ENCODE data around the gene ACADVL. TPM values are rescaled to one million over a fixed set of nuclear protein-coding genes. Genes with fewer than 3 reads are reported as not detected.

The ACADVL gene
- total RNA-seq, 1 donor from 2014 or later, result 354 TPM

DNA sequence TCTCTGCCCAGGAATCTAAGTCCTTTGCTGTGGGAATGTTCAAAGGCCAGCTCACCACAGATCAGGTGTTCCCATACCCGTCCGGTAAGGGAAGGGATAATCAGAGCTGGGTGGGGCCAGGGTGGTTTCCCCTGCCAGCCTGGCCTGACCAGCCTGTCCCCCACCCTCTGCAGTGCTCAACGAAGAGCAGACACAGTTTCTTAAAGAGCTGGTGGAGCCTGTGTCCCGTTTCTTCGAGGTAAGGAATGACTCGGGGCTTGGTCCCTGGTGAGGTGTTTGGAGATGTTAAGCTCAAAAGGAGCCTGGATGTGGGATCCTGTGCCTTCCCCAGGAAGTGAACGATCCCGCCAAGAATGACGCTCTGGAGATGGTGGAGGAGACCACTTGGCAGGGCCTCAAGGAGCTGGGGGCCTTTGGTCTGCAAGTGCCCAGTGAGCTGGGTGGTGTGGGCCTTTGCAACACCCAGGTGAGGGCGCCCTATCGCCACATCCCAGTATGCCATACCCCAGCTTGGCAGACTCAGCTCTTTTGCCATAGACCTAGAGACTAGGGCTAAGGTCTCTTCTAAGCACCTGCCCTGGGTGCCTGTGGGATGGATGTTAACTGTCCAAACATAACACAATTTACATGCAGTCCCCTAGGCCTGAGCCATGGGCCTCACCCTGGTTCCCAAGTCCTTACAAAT is 997 bp downstream of the ACADVL start:
- Mint-ChIP-seq H3K4me3 (ENCODE audit: unreplicated experiment) (peak overlapping the region; percentile 96), H3K36me3 (ENCODE audit: low read depth, unreplicated experiment) (peaks cover 21% of the 10 kb centered on the region), H3K9me3 (ENCODE audit: unreplicated experiment) (no peaks in the 10 kb centered on the region), H3K4me1 (ENCODE audit: low read depth, unreplicated experiment) (peaks cover 26% of the 10 kb centered on the region), H3K27ac (ENCODE audit: unreplicated experiment) (peak overlapping the region; percentile 98), H3K27me3 (ENCODE audit: low read depth, unreplicated experiment) (no peaks in the 10 kb centered on the region)
- Histone ChIP-seq H3K79me2 (ENCODE audit: insufficient read depth, low read length) (peaks cover 45% of the 10 kb centered on the region), H4K20me1 (ENCODE audit: insufficient read depth, low read length) (peaks cover 60% of the 10 kb centered on the region), H3K4me1 (ENCODE audit: insufficient read depth, low read length) (peaks cover 32% of the 10 kb centered on the region), H3K9me3 (ENCODE audit: insufficient read depth, low read depth, low read length) (no peaks in the 10 kb centered on the region), H3K36me3 (ENCODE audit: insufficient read depth, low read length) (peaks cover 13% of the 10 kb centered on the region), H3K4me3 (ENCODE audit: insufficient read depth, low read depth, low read length) (peak overlapping the region; percentile 73), H3K4me2 (ENCODE audit: low read length) (peak overlapping the region; percentile 92), H3K27ac (ENCODE audit: low read depth, low read length) (peak overlapping the region; percentile 80), H2AFZ (ENCODE audit: low read depth, low read length) (no peak overlapping the region), H3K9ac (ENCODE audit: low read length) (peak overlapping the region; percentile 93), H3K27me3 (ENCODE audit: insufficient read depth, low read length) (no peaks in the 10 kb centered on the region)
- FAIRE-seq, result no peak
- DNase-seq (ENCODE audit: low read depth), result peak; percentile 39
- TF ChIP-seq EZH2 (IDR thresholded peaks at IDR 0.05; ENCODE audit: insufficient read depth, low read length), result no peak
- TF ChIP-seq, protein P1, sequence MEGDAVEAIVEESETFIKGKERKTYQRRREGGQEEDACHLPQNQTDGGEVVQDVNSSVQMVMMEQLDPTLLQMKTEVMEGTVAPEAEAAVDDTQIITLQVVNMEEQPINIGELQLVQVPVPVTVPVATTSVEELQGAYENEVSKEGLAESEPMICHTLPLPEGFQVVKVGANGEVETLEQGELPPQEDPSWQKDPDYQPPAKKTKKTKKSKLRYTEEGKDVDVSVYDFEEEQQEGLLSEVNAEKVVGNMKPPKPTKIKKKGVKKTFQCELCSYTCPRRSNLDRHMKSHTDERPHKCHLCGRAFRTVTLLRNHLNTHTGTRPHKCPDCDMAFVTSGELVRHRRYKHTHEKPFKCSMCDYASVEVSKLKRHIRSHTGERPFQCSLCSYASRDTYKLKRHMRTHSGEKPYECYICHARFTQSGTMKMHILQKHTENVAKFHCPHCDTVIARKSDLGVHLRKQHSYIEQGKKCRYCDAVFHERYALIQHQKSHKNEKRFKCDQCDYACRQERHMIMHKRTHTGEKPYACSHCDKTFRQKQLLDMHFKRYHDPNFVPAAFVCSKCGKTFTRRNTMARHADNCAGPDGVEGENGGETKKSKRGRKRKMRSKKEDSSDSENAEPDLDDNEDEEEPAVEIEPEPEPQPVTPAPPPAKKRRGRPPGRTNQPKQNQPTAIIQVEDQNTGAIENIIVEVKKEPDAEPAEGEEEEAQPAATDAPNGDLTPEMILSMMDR (IDR thresholded peaks at IDR 0.05; ENCODE audit: insufficient read depth, low read depth, low read length), result peak; percentile 41

- H3K27ac ChIP-seq (ENCODE audit: low read depth, low read length), result no peak overlapping the region
- peak overlapping the region; percentile 26 for H3K27ac Mint-ChIP-seq (ENCODE audit: unreplicated experiment)
- peak overlapping the region; percentile 93 for H3K9ac ChIP-seq (ENCODE audit: low read length)
- peaks cover 21% of the 10 kb centered on the region for H3K36me3 Mint-ChIP-seq (ENCODE audit: low read depth, unreplicated experiment)
- H3K9me3 Mint-ChIP-seq (ENCODE audit: unreplicated experiment), result no peaks in the 10 kb centered on the region
- H2AFZ ChIP-seq (ENCODE audit: low read depth, low read length), result no peak overlapping the region
- H3K36me3 ChIP-seq (ENCODE audit: insufficient read depth, low read length), result peaks cover 13% of the 10 kb centered on the region
- H3K4me1 ChIP-seq (ENCODE audit: insufficient read depth, low read length), result peaks cover 24% of the 10 kb centered on the region
- no peak for FAIRE-seq
- peaks cover 38% of the 10 kb centered on the region for H3K79me2 ChIP-seq (ENCODE audit: insufficient read depth, low read length)
- no peaks in the 10 kb centered on the region for H3K27me3 Mint-ChIP-seq (ENCODE audit: low read depth, unreplicated experiment)
- H3K4me3 Mint-ChIP-seq (ENCODE audit: unreplicated experiment), result peak overlapping the region; percentile 96
- DNase-seq (ENCODE audit: low read depth), result no peak
- TF ChIP-seq EZH2 (IDR thresholded peaks at IDR 0.05; ENCODE audit: insufficient read depth, low read length), result no peak
- H3K4me1 Mint-ChIP-seq (ENCODE audit: low read depth, unreplicated experiment), result peaks cover 24% of the 10 kb centered on the region
- no peaks in the 10 kb centered on the region for H3K27me3 ChIP-seq (ENCODE audit: insufficient read depth, low read length)
- no peaks in the 10 kb centered on the region for H3K9me3 ChIP-seq (ENCODE audit: insufficient read depth, low read depth, low read length)
- no peak overlapping the region for H3K4me3 ChIP-seq (ENCODE audit: insufficient read depth, low read depth, low read length)
- H3K4me2 ChIP-seq (ENCODE audit: low read length), result peak overlapping the region; percentile 92
- H4K20me1 ChIP-seq (ENCODE audit: insufficient read depth, low read length), result peaks cover 54% of the 10 kb centered on the region
Measured at GRCh38 chr17:7221278-7222092, 1.7 kb downstream of the ACADVL start.

DNA sequence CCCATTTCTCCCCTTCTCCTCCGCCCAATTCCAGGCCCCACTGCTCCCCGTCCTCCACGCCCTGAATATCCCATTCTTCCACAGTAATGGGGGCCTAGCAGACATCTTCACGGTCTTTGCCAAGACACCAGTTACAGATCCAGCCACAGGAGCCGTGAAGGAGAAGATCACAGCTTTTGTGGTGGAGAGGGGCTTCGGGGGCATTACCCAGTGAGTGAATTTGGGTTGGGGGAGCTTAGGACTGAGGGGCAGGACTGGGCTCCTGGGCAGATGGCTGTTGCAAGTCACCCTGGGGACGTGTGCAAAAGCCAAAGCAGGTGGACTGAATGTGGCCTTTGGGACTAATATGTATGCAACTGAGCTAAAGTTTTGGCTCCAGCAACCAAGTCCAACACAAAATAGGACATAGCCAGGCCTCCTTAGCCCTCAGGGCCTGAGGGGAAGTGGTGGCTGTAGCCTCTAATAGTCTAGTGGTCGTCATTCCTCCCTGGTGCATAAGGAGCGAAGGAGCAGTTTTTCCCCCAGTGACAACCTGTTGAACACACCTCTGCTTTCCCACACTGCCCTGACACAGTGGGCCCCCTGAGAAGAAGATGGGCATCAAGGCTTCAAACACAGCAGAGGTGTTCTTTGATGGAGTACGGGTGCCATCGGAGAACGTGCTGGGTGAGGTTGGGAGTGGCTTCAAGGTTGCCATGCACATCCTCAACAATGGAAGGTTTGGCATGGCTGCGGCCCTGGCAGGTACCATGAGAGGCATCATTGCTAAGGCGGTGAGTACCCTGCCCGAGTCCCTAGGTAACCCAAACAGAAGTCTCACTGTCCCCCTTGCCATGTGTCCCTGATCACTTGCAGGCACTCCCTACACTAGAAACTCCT is 2.6 kb downstream of the ACADVL start:
- Histone ChIP-seq H2AFZ (ENCODE audit: low read depth, low read length) (no peak overlapping the region), H3K36me3 (ENCODE audit: insufficient read depth, low read length) (peaks cover 13% of the 10 kb centered on the region), H3K4me1 (ENCODE audit: insufficient read depth, low read length) (peaks cover 23% of the 10 kb centered on the region), H3K4me3 (ENCODE audit: insufficient read depth, low read depth, low read length) (no peak overlapping the region), H3K4me2 (ENCODE audit: low read length) (no peak overlapping the region), H3K9ac (ENCODE audit: low read length) (no peak overlapping the region), H3K9me3 (ENCODE audit: insufficient read depth, low read depth, low read length) (no peaks in the 10 kb centered on the region), H3K79me2 (ENCODE audit: insufficient read depth, low read length) (peaks cover 34% of the 10 kb centered on the region), H3K27me3 (ENCODE audit: insufficient read depth, low read length) (no peaks in the 10 kb centered on the region), H3K27ac (ENCODE audit: low read depth, low read length) (no peak overlapping the region), H4K20me1 (ENCODE audit: insufficient read depth, low read length) (peaks cover 54% of the 10 kb centered on the region)
- Mint-ChIP-seq H3K27me3 (ENCODE audit: low read depth, unreplicated experiment) (no peaks in the 10 kb centered on the region), H3K27ac (ENCODE audit: unreplicated experiment) (no peak overlapping the region), H3K36me3 (ENCODE audit: low read depth, unreplicated experiment) (peaks cover 23% of the 10 kb centered on the region), H3K9me3 (ENCODE audit: unreplicated experiment) (no peaks in the 10 kb centered on the region), H3K4me3 (ENCODE audit: unreplicated experiment) (peak overlapping the region; percentile 14), H3K4me1 (ENCODE audit: low read depth, unreplicated experiment) (peaks cover 24% of the 10 kb centered on the region)
- no peak for DNase-seq (ENCODE audit: low read depth)
- TF ChIP-seq EZH2 (IDR thresholded peaks at IDR 0.05; ENCODE audit: insufficient read depth, low read length), result no peak
- TF ChIP-seq, protein P1 (IDR thresholded peaks at IDR 0.05; ENCODE audit: insufficient read depth, low read depth, low read length), result no peak
- FAIRE-seq, result no peak

All from astrocyte (in vitro differentiated cells and primary cell).